Right lung (tissue), 5 donors: Measurements from ENCODE around the gene RAI1. TPM values are rescaled to one million over a fixed set of nuclear protein-coding genes. Genes with fewer than 3 reads are reported as not detected.

ENCODE experiments used
- DNase-seq, 2 donors: peaks; one replicate each; pipeline ENCODE4 v3.0.0-alpha.2; 2013
- polyA plus RNA-seq, 5 donors: library from polyadenylated mRNA; unstranded; fragments of 120-200 nt; gene quantifications; one replicate each; pipeline versions ENCODE4 v1.2.1 to v1.2.3, GENCODE V29; 2013; ENCODE audit warnings: inconsistent platforms in 1 of 5, low replicate concordance in 1 of 5; ENCODE audit not compliant: insufficient read length in 5 of 5, insufficient read depth in 1 of 5

RAI1 gene
- polyA plus RNA-seq, 5 donors: 24.0 to 37.7 (median 35.8) TPM

DNA sequence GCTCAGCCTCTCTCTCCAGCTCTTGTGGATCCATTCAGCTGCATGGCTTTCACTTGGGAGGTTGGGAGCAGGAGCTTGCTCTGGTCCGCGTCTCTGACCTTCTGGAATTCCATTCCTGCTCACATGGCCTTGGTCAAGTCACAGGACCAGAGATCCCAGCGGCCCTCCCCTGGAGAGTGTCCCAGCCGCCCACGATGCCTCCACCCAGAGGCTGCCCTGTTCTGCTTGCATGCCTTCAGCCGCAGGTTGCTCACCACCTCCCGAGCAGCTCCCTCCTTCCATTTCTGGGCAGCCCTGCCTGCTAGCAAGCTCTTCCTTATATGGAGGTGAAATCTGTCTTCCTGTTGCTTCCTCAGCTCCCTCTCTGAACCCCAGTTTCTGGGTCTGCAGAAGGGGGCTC lies 32.6 kb downstream of the RAI1 start:
- DNase-seq: no peak

DNA sequence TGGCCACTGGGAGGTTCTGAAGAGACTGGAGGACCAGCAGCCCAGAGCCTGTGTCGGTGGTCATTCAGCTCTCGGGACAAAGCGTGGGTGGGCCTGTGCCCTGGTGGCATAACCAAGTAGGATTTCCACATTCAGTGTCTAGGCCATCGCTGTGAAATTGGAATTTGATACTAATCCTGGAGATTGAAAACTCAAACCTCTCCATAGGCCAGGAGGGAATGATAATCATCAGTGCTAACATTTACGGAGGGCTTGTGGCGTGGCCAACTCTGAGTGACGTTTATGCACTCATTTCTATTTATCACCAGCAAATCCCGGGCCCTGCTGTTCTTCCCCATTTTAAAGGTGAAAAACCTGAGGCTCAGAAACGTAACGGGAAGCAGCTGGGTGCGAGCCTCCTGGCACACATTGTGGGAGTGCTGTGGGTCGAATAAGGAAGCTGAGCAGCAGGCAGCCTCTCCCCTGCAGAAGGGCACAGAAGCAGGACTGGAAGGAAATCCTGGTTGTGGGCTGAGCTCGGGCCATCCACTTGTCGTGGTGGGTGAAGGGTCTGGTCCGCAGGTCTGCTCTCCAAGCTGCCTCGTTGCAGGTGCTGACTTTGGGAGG lies 33.1 kb downstream of the RAI1 start:
- no peak for DNase-seq

DNA sequence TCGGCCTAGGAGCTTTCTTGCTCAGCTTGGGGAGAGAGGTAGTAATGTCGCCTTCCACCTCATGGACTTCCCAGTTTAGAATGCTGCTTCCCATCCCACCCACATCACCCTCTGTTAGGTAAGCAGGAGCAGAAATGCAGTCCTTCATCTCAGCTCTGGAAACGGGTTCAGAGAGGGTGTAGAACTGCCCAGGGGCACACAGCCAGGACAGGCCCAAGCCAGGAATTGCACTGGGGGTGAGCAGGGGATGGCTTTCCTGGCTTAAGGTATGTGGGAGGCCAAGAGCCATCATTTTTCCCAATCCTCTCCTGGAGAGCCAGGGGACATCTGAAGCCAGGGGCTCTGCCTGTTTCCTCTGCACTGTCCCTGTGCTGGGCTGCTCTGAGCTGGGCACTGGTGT lies 33.6 kb downstream of the RAI1 start:
- DNase-seq: no peak

DNA sequence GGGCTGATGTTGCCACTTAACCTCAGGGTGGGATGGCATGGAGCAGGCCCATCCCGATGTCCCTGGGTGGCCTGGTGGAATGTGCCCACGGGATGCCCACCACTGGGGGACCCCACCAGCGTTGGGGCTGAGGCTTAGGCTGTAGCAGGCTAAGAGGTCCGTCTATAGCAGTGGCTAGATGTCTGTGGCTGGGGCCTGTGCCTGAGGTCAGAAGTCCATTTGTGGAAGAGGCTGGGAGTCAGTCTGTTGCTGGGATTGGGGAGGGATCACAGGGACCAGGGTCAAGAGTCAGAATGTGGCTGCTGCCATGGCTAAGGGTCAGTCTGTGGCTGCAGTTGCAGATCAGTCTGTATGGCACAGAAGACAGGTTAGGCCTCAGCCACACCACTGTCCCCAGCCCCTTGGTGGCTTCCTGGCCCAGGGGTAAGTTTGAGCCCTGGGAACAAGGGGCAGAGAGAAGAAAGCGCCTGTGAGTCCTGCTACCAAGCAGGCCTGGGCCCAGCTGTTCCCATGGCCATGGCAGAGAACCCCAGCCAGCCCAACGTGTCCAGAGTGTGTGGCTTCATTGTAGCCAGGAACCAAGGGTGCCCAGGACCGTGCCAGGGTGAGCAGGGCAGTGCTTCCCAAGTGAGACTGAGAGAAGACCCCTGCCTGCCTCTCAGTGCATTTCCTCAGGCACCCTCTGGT lies 35.7 kb downstream of the RAI1 start:
- DNase-seq: no peak

DNA sequence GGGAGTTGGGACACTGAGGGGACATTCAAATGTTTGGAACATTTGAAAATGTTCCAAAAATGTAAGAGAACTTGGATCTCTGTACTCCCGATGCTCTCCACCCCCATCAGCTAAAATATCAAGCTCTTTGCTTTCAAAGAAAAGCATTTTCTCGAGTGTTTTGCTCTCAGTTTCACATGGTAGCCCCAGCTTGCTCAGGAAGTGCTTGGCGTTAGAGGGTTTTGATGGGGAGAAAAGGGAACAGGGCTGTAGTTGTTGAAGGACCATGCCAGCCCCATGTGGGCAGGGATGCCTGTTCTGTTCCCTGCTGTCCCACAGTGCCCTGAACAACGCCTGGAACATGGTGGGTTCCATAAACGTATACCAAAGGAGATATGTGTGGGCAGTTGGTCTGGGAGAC lies 37.0 kb downstream of the RAI1 start:
- no peak for DNase-seq

DNA sequence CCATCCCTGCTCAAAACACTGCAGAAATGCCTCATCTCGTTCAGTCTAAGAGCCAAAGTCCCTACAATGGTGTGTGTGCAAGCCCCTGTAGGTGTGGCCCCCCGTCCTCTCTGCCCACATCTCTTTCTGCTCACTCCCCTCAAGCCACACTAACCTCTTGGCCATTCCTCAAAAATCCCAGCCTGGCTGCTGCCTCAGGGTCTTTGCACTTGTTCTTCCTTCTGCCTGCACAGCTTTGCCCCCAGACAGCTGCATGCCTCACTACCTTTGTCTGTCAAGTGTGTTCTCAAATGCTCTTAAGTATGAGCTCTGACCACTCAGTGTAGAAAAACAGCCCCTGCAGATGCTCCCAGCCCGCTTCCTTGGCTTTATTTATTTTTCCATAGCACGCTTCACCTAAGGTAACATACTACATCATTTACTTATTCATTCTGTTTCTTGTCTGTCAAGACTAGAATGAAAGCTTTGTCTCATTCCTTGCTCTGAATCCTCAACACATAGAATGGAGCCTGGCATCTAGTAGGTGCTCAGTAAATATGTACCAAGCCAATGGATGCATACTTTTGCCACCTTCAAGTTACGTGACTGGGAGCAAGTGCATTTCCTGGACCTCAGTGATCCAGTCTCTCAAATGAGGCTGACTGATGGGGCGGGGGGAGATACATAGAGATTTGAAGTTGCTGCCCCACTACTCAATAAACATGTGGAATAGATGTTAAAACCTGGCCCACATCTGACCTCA lies 38.1 kb downstream of the RAI1 start:
- DNase-seq: no peak

DNA sequence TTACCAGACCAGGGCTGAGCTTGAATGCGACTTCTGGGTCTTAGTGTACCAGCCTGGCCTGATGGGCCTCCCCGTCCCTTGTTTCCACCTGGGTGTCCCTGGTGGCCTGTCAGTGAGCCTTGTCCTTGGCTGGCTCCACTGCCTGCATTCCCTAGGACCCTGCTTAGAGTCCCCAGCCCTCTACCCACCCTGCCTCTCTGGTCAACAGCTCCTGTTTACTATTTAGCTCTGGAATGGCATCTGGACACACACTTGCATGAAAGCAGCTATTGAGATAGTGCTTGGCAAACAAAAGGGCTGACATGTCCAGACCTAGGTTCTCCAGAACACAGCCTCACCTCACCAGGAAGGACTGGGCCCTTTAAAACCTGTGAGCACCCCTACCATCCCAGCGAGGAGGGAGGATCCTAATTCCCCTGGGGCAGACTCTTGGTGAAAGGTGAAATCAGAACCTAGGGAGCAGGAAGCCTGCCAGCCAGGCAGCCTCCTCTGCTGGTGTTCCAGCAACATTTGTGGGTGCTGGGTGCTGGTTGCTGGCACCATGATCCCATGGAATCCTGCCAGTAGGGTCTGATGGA lies 38.8 kb downstream of the RAI1 start:
- DNase-seq: no peak

DNA sequence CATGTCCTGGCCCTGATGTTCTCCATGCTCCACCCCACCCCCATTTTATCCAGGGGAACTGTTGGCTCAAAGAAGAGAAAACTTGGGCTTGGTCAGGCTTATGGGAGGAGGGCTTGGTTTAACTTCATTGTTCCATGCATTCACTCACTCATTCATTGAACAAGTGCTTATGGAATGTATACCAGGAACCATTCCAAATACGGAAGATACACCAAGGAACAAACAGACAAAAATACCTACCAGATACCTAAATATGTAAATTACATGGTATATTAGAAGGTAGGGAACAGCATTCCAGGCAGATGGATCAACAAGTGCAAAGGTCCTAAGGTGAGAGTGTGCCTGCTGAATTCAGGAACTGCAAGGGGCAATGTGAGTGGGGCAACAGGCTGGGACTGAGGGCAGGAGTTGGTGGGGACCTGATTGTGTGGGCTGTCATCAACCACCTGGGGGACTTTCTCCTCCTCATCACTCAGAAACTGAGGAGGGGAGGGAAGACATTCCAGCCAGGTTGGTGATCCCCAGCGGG lies 39.9 kb downstream of the RAI1 start:
- no peak for DNase-seq

DNA sequence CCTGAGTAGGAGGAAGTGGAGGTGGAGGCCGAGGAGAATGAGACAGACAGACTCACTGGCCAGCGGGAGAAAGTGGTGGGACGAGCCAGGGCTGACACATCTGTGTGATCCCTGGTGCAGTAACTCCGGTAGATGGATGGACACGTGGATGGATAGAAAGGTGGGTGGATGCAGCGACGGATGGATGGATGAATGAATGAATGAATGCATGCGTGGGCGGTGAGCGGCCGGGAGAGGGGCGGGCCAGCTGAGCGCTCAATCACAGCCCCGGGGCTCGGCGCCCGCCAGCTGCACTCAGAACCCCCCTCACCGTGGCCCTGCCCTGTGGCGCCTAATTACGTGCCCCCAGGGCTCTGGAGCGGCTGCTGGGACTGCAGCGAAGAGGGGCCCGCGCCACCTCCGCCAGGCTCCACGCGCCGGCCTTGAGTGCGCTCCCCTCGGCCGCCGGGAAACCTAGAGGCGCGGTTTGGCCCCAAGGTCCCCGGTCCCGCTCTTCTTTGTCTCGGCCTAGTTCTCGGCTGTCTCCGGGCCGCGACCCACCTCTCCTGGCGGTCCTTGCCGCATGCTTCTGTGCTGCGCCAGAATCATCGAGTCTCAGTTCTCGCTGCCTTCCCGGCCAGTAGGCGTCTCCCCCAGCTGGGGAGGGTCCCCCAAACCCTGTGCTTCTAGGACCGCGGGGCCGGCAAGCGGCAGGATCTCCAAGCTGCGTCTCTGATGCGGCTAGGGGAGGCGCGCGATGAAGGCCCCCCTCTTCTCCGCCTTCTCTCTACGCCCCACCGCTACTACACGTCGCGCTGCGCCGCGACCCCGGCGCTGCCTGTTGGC lies 41.0 kb downstream of the RAI1 start:
- DNase-seq: peak in 1 of 2 donors; percentile 45

DNA sequence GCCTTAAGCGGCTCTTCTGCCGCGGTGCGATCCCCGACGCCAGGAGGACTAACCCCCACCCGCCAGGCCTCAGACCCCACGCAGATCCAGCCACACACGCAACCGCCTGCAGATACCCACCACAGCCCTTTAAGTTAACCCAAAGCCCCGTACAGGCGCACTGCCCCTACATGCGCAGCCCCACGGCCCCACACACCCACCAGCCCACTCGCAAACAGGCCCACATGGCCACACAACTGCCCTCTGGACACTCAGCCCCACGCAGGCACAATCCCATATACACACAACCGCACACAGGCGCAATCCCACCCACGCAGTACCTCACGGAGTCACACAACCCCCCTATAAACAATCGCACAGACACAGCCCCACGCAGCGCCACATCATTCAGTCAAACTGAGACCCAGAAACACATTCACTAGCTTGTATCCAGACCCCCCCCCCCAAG lies 41.7 kb downstream of the RAI1 start:
- DNase-seq: no peak

DNA sequence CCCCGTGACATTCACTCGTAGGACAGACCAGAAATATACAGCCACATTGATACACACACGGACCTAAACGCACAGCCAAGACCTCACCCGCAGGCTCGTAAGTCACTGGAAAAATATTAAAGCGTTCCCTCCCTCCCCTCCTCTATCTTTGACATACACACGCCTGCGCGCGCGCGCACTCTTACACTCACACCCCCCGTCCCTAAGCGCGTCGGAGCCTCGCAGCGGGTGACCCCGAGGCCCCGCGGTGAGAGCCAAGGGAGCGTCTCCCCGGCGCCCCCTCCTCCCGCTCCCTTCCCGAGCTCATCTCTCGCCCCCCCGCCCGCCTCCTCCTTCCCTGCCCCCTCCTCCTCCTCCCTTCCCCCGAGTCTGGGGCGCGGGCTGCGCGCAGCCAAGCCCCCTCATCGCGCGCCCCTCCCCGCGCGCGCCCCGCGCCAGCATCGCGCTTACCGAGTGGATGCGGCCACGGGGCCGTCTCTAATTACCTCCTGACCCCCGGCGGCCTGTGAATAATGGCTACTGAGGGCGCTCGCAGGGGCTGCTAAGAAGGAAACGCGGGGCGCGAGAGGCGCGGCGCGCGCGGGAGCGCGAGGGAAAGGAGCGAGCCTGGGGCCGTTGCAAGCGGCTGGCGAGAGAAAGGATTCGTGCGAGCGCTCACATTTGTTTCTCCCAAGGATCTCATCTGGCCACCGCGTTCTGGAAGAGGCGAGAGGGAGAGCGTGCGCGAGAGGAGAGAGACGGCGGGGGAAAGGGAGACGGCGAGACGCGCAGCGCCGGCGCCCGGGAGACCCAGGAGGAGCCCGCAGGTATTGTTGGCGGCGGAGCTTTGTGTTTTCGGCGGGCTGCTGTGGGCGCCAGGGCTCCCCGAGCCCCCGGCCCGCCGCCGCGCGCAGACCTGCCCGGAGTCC lies 42.4 kb downstream of the RAI1 start:
- peak; percentile 79 to 84 for DNase-seq

DNA sequence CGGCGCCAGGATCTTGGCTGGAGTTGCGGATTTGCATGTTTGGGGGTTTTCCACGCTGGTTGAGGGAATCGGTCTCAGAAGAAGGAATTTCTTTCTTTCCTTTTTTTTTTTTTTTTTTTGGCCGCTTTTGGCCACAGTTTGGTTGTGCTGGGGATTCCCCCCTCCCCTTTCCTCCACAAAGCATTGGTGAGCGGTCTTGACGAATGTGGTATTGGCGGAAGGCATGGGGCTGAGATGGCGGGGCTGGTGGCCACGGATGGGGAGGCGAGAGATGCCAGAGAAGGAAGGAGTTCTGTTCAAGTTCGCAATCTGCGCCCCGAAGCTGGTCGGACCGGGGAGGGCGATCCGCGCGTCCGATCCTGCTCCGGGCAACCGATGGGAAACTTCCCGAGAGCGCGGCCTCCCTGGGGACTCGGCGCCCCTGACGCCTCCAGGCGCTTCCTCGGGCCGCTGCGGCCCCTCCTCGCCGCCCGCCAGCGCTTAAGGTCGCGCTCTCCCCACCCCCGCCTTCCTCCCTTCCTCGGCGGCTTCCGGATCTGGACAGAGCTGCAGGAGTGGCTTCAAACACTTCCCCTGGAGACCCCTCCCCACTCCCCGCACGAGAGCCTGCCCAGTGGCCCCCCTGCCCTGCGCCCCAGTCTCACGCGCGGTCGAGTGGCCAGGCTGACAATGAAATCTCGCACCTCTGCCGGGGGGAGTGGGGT lies 43.2 kb downstream of the RAI1 start:
- DNase-seq: peak; percentile 53 to 64

DNA sequence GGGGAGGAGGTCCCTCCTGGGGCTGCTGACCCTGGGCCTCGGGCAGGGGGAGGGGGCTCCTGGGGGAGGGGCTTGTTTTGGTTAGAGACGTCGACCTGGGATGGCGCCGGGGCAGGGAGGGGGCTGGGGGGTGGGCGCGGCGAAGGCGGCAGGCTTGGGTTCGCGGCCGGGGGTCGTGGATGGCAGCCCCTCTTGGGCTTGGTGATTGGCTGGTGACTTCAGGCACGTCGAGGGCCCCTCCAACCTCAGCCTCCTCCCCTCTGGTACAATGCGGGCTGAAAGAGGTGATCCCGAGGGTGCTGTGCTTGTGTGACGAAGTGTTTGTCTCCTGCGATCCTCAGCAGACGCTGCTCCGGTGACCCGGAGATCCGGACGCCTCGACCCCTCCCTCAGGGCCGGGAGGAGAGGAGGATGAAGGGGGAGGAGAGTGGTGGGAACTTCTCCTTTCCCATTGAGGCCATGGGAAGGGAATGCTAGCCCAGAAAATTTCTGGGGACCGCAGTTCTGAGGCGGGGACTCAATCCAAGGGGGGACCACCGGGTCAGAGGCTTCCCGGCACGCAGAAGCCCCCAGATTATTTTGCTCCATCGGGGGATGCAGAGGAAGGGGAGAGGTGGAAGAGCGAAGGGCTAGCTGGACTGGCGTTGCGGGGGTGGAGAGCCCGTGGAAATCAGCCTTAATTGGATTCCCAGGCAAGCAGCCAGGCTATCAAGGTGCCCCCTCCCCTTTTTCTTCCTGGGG lies 43.9 kb downstream of the RAI1 start:
- no peak for DNase-seq

DNA sequence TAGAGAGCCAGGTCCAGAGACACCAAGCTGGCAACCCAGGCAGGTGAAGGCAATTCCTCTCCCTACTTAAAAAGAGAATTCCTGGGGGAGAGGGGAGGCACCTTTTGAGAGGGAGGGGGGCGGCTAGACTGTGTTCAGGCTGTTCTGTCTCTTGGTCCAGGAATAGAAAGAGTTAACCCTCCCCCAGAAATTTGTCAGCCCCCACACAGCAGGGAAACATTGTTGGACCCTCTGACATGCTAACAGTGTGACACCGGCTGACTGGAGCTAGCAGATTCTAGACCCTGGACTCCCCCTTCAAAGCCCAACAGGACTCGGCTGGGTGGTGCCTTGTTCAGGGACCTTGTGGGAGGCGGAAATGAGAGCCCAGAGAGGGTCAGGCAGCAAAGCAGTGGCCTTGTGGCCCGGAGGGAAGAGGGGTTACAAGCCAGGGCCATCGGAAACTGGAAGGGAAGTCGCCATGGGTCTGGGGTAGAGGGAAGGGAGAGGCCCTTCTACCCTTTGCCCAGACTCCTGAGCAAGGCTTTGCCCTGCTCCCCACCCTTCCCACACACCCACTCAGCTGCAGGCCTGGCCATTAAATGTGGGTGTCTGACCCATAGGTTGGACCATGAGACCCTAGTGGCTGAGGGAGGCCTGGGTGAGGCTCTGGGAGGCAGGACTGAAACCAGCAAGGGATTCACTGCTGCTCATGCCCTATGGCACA lies 44.6 kb downstream of the RAI1 start:
- no peak for DNase-seq

DNA sequence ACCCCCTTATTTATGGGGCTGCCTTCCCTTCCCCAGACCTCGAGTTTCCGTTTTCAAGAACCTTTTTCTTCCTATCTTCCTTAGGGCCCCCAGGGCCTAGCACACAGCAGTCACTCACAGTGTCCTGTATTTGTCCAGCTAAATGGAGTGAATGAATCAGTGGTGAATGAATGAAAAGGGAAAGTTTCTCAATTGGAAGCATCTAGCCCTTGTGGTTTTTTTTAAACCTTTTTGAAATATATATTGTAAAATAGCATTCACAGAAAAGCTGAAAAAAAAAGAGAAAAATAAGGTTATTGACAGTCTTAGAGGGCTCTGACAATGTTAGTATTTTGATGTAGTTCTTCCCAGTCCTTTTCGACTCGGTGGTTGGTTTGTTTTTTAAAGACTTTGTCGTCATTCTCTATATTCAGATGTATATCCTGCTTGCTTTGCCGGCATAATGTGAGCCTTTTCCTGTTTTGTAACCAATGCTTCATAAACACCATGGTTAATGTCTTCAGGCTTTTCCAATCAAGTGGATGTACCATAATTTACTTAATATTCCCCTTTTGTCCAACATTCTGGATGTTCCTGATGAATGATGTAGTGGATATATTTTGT lies 45.3 kb downstream of the RAI1 start:
- DNase-seq: no peak

DNA sequence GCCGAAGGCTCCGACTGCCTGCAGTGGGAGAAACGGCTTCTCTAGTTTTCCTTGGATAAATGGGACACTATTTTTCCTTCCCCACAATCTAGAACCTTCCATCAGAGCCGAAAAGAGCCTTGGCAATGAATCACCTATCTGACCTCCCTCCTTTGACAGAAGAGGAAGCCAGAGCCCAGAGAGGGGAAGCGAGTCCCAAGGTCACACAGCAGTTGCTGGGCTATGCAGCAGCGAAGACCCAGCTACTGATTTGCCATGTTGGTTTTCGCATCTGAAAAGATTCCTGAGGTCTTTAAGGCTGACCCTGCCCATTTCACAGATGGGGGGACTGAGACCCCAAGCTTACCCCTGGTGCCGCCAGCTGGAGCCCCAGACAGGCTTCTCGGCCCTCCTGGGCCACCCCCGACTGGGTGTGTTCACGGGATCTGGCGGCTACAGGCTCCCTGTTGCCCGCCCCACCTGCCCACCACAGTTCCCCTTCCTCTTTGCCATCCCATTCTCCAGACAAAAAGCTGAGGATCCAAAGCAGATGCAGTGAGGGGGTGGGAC lies 45.9 kb downstream of the RAI1 start:
- no peak for DNase-seq

DNA sequence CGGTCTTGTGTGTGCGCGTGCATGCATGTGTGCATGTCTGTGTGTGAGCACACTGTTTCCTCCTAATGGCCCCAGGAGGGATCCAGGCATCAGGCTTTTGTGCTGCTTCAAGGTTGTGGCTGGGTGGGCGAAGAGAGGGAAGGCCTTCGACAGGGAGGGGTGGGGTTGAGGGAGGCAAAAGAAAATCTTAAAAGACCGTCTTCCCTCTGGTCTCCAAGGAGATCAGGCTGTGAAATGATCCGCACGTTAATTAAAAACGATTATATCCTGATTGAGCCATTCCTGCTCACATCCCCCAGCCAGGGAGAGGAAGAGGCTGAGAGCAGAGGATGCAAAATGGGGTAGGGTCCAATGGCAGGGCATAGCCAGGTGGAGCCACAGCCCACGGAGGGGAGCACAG lies 46.9 kb downstream of the RAI1 start:
- DNase-seq: no peak
